Astrocyte (in vitro differentiated cells and primary cell): ENCODE measurements around the gene CACNG6.

Experiments
- CTCF ChIP-seq: IDR thresholded peaks from 2 replicates; pipeline ENCODE4 v1.5.1; 2011; ENCODE audit warnings: low read depth, mild to moderate bottlenecking, inconsistent platforms, low read length, moderate library complexity; ENCODE audit not compliant: insufficient read depth
- EZH2 ChIP-seq: IDR thresholded peaks from 2 replicates; pipeline ENCODE4 v1.6.1; 2012; ENCODE audit warnings: mild to moderate bottlenecking, low read length, inconsistent platforms; ENCODE audit not compliant: insufficient read depth

DNA sequence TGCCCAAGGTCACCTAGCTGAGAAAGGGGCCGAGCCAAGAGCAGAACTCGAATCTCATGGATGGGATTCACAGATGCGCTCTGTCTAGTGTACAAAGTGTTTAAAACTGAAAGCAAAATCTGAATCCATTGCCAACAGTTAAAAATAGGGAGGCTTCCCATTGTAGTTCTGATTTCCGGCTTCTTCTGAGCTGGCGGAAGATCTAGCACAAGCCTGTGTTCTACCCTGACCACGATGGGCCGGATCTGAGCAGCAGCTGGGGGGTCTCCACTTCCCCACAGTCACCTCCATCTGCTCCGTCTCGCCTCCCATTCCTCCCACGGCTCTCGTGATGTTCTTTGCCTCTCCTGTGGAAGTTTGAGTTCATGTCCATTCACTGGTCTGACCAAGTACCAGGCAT, 26.3 kb upstream of the CACNG6 start:
- TF ChIP-seq CTCF (no peak), EZH2 (no peak)
